ENCODE results near the gene LRRFIP2.

Gene LRRFIP2

DNA sequence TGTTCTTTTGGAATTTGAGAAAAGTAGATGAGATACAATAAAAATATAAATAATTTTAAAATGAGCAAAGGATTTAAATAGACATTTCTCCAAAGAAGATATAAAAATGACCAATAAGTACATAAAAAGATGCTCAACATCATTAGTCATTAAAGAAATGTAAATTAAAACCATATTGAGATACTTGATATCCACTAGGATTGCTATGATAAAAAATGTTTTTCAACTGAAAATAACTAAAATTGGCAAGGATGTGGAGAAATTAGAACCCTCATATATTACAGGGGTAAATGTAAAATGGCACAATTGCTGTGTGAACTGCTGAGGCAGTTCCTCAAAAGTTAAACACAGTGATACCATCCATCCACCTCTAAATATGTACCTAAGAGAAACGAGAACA is 38.8 kb downstream of the LRRFIP2 start:
- H3K27ac ChIP-seq, result no peak overlapping the region
- no peak for TF ChIP-seq ZFX (IDR thresholded peaks at IDR 0.05)
- TF ChIP-seq, protein P1, sequence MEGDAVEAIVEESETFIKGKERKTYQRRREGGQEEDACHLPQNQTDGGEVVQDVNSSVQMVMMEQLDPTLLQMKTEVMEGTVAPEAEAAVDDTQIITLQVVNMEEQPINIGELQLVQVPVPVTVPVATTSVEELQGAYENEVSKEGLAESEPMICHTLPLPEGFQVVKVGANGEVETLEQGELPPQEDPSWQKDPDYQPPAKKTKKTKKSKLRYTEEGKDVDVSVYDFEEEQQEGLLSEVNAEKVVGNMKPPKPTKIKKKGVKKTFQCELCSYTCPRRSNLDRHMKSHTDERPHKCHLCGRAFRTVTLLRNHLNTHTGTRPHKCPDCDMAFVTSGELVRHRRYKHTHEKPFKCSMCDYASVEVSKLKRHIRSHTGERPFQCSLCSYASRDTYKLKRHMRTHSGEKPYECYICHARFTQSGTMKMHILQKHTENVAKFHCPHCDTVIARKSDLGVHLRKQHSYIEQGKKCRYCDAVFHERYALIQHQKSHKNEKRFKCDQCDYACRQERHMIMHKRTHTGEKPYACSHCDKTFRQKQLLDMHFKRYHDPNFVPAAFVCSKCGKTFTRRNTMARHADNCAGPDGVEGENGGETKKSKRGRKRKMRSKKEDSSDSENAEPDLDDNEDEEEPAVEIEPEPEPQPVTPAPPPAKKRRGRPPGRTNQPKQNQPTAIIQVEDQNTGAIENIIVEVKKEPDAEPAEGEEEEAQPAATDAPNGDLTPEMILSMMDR (conservative IDR thresholded peaks at IDR 0.05), result no peak

DNA sequence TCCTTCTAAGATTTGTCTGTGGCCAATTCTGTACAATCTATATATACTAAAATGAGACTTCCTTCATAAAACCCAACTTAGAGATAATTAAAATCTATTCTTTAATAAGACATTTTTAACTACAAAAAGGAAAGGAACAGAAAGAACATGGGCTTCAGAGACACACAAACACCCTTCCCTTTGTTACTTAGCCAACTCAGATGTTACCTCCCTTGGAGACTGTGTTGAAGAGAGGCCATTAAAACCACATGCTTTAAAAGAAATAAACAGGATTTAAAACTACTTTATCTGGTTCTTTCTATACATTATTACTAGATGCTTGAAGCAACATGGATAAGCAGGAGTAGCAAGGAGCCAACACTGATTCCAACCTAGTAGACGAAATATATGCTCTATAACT is 42.0 kb downstream of the LRRFIP2 start:
- no peak for TF ChIP-seq ZFX (IDR thresholded peaks at IDR 0.05)
- TF ChIP-seq, protein P1 (conservative IDR thresholded peaks at IDR 0.05), result no peak
- no peak overlapping the region for H3K27ac ChIP-seq

DNA sequence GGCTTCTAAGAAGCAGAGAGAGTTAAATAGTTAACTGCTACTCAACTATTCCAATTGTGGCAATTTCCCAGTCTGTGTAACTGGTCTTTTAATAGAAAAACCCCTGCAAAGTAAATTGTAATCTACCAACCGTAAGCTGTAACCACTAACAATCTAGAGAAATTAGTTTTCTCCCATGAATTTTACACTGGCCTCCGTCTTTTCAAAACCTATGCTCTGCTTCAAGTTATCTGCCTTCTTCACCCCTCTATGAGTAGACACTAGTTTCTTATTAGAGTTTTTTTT is 42.6 kb downstream of the LRRFIP2 start:
- no peak overlapping the region for H3K27ac ChIP-seq

DNA sequence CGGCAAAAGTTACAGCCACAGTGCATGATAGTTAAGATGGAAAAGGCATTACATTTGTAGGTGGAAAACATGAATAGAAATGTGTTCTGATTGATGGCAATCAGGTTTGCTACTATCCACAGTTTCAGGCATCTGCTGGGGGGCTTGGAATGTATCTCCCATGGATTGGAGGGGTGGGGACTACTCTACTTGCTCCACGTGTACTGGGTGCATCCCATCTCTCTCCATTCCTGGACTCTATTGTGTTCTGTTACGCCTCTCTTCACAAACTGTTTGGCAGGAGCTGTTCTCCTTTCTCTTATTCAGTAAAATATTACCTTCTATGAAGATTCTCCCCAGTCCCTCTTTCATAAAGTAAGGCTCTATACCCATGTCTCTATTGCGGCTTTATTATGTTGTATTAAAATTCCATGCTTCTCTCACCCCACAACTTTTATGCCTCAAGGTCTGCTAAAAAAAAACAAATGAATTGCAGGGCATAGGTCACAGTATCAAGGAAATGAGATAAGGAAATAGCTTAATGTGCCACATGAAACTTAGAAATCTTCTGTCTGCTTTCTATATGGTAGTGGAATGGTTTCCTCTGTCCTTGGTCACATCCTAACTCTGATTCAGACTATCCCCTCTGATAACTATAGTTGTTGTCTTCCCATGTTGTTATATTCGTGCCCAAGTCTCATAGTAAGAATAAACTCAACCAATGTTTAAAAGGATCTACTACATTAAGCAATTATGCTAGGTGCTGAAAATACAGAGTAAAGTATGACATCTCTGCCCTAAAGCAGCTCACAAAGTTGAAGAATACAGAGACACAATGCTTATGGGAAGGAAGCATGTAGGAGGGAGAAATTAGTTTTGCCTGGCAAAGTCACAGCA is 43.2 kb downstream of the LRRFIP2 start:
- no peak overlapping the region for H3K27ac ChIP-seq
- TF ChIP-seq, protein P1 (conservative IDR thresholded peaks at IDR 0.05), result no peak
- TF ChIP-seq ZFX (IDR thresholded peaks at IDR 0.05), result no peak

More for the DNA sequence above, 42.6 kb downstream of the LRRFIP2 start:
- TF ChIP-seq ZFX (IDR thresholded peaks at IDR 0.05), result no peak

DNA sequence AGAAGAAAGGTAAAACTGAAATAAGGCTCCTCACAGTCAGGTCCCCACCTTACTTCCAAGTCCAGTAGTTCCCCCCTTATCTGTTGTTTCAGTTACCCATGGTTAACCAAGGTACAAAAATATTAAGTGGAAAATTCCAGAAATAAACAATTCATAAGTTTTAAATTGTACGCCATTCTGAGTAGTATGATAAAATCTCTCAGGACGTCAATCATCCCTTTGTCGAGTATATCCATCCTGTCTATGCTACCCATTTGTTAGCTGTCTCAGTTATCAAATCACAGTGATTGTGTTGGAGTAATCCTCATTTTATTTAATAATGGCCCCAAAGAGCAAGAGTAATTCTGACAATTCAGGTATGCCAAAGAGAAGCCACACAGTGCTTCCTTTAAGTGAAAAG is 43.9 kb downstream of the LRRFIP2 start:
- TF ChIP-seq ZFX (IDR thresholded peaks at IDR 0.05), result no peak
- TF ChIP-seq, protein P1 (conservative IDR thresholded peaks at IDR 0.05), result no peak
- no peak overlapping the region for H3K27ac ChIP-seq

DNA sequence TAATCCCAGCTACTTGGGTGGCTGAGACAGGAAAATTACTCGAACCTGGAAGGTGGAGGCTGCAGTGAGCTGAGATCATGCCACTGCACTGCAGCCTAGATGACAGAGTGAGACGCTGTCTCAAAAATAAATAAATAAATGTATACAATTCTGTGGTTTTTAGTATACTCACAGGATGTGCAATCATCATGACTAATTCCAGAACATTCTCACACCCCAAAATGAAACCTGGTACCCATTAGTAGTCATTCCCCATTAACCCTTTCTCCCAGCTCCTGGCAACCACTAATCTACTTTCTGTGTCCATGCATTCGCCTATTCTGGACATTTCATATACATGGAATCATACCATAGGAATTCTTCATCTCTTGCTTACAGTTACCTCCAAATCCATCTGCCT is 44.5 kb downstream of the LRRFIP2 start:
- no peak overlapping the region for H3K27ac ChIP-seq
- TF ChIP-seq, protein P1 (conservative IDR thresholded peaks at IDR 0.05), result no peak
- no peak for TF ChIP-seq ZFX (IDR thresholded peaks at IDR 0.05)

DNA sequence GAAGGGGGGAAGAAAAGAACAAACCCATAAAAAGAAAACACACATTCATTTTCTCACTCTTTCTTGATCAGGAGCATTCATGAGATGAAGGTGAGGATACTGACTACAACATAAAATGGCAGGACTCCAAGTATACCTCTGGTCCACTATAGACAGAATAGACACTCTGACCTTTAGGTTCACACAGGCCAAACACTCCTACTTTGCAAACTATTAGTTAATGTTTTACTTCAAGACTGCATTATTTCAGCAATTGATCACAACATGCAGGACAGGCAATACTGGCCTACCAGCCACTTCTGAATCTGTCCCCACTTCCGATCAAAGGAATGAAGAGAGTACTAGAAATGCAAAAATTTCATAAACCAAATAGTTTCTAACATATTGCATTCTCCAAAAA is 47.0 kb downstream of the LRRFIP2 start:
- no peak for TF ChIP-seq ZFX (IDR thresholded peaks at IDR 0.05)
- TF ChIP-seq, protein P1 (conservative IDR thresholded peaks at IDR 0.05), result no peak

DNA sequence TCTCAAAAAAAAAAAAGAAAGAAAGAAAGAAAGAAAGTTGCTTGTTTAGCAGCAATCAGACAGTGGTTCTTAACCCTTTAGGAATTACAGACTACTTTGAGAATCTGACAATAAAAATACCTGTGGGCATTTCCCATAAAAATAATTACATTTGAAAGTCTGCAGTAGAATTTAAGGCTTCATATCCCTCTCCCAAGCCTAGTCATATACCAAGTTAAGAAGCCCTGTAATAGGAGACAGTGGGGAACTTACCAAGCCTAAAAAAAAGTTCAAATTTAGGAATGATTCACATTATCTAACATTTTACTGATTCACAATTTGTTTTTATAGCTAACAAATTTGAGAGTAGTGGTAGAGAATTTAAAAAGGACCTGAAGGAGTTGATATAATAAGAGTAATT is 47.5 kb downstream of the LRRFIP2 start:
- no peak for TF ChIP-seq ZFX (IDR thresholded peaks at IDR 0.05)
- TF ChIP-seq, protein P1 (conservative IDR thresholded peaks at IDR 0.05), result no peak

More for the DNA sequence above, 47.0 kb downstream of the LRRFIP2 start:
- H3K27ac ChIP-seq, result no peak overlapping the region

More for the DNA sequence above, 47.5 kb downstream of the LRRFIP2 start:
- H3K27ac ChIP-seq, result no peak overlapping the region

Measured in C4-2B (cell line).